H9 (cell line): ENCODE results near the gene KRT84. TPM values are rescaled to one million over a fixed set of nuclear protein-coding genes. Genes with fewer than 3 reads are reported as not detected.

Source experiments
- DNase-seq: peaks from one replicate; pipeline ENCODE4 v3.0.0-alpha.2; 2017
- H2AFZ ChIP-seq: one replicate; pipeline ENCODE4 v1.6.1; 2013; ENCODE audit warnings: mild to moderate bottlenecking, low read length, control low read depth, moderate library complexity
- H2AK5ac ChIP-seq: 2 replicates; pipeline ENCODE4 v1.6.1; 2013; ENCODE audit warnings: low read length, control low read depth, mixed read lengths; ENCODE audit not compliant: insufficient read length
- H2BK120ac ChIP-seq: one replicate; pipeline ENCODE4 v1.6.1; 2013; ENCODE audit warnings: low read depth, mild to moderate bottlenecking, low read length, control low read depth, inconsistent platforms; ENCODE audit not compliant: poor library complexity, severe bottlenecking
- H2BK12ac ChIP-seq: 2 replicates; pipeline ENCODE4 v1.6.1; 2013; ENCODE audit warnings: low read length, control low read depth, mixed read lengths, low read depth; ENCODE audit not compliant: insufficient read length
- H2BK15ac ChIP-seq: 2 replicates; pipeline ENCODE4 v1.6.1; 2013; ENCODE audit warnings: low read depth, low read length, control low read depth
- H2BK20ac ChIP-seq: one replicate; pipeline ENCODE4 v1.6.1; 2013; ENCODE audit warnings: low read depth, mild to moderate bottlenecking, low read length, control low read depth, inconsistent platforms; ENCODE audit not compliant: poor library complexity, severe bottlenecking
- H2BK5ac ChIP-seq: 2 replicates; pipeline ENCODE4 v1.6.1; 2013; ENCODE audit warnings: low read length, control low read depth, mixed read lengths; ENCODE audit not compliant: insufficient read length
- H3K14ac ChIP-seq: 2 replicates; pipeline ENCODE4 v1.6.1; 2013; ENCODE audit warnings: low read length, control low read depth; ENCODE audit not compliant: insufficient read depth
- H3K18ac ChIP-seq: 2 replicates; pipeline ENCODE4 v1.6.1; 2013; ENCODE audit warnings: low read depth, mild to moderate bottlenecking, mixed read lengths, low read length, control low read depth; ENCODE audit not compliant: insufficient read length
- H3K23ac ChIP-seq: 2 replicates; pipeline ENCODE4 v1.6.1; 2013; ENCODE audit warnings: low read length, control low read depth, mixed read lengths, low read depth; ENCODE audit not compliant: insufficient read length
- H3K23me2 ChIP-seq: 2 replicates; pipeline ENCODE4 v1.6.1; 2013; ENCODE audit warnings: low read depth, mild to moderate bottlenecking, mixed read lengths, low read length, control low read depth; ENCODE audit not compliant: insufficient read length, poor library complexity, severe bottlenecking
- H3K27ac ChIP-seq: 2 replicates; pipeline ENCODE4 v1.5.1; 2013; ENCODE audit warnings: low read length, control low read depth, mixed read lengths, low read depth; ENCODE audit not compliant: insufficient read length
- H3K27me3 ChIP-seq: 2 replicates; pipeline ENCODE4 v1.6.1; 2013; ENCODE audit warnings: low read length, control low read depth, inconsistent platforms; ENCODE audit not compliant: insufficient read depth
- H3K4ac ChIP-seq: 2 replicates; pipeline ENCODE4 v1.6.1; 2013; ENCODE audit warnings: low read depth, mild to moderate bottlenecking, control low read depth, inconsistent platforms, low read length, moderate library complexity
- H3K4me1 ChIP-seq: 2 replicates; pipeline ENCODE4 v1.6.1; 2013; ENCODE audit warnings: low read length, control low read depth, inconsistent platforms; ENCODE audit not compliant: insufficient read depth
- H3K4me2 ChIP-seq: 2 replicates; pipeline ENCODE4 v1.6.1; 2013; ENCODE audit warnings: low read length, control low read depth, mixed read lengths; ENCODE audit not compliant: insufficient read length, insufficient read depth
- H3K56ac ChIP-seq: 2 replicates; pipeline ENCODE4 v1.6.1; 2013; ENCODE audit warnings: low read depth, mild to moderate bottlenecking, mixed read lengths, low read length, control low read depth; ENCODE audit not compliant: insufficient read length
- H3K79me1 ChIP-seq: 2 replicates; pipeline ENCODE4 v1.6.1; 2013; ENCODE audit warnings: low read depth, mild to moderate bottlenecking, moderate library complexity, low read length, control low read depth, inconsistent platforms; ENCODE audit not compliant: insufficient read depth, poor library complexity, severe bottlenecking
- H3K79me2 ChIP-seq: 2 replicates; pipeline ENCODE4 v1.6.1; 2013; ENCODE audit warnings: low read length, control low read depth, inconsistent platforms; ENCODE audit not compliant: insufficient read depth
- H3K9ac ChIP-seq: 2 replicates; pipeline ENCODE4 v1.6.1; 2013; ENCODE audit warnings: low read length, control low read depth, mixed read lengths; ENCODE audit not compliant: insufficient read length; ENCODE audit errors: extremely low read depth
- H3K9me3 ChIP-seq: one replicate; pipeline ENCODE4 v1.6.1; 2013; ENCODE audit warnings: low read depth, low read length, inconsistent platforms; ENCODE audit not compliant: control insufficient read depth
- H3T11ph ChIP-seq: one replicate; pipeline ENCODE4 v1.6.1; 2013; ENCODE audit warnings: mild to moderate bottlenecking, low read length, control low read depth, inconsistent platforms
- H4K20me1 ChIP-seq: one replicate; pipeline ENCODE4 v1.6.1; 2013; ENCODE audit not compliant: control insufficient read depth, insufficient read length, insufficient read depth
- H4K5ac ChIP-seq: 2 replicates; pipeline ENCODE4 v1.6.1; 2013; ENCODE audit warnings: low read depth, mild to moderate bottlenecking, mixed read lengths, low read length, control low read depth; ENCODE audit not compliant: insufficient read length
- H4K8ac ChIP-seq: replicated peaks from 2 replicates; pipeline ENCODE4 v1.6.1; 2013; ENCODE audit warnings: low read length, control low read depth, mixed read lengths, low read depth; ENCODE audit not compliant: insufficient read length
- H4K91ac ChIP-seq: 2 replicates; pipeline ENCODE4 v1.6.1; 2013; ENCODE audit warnings: low read depth, mild to moderate bottlenecking, moderate library complexity, mixed read lengths, low read length, control low read depth; ENCODE audit not compliant: insufficient read length
- H3K27ac Mint-ChIP-seq, 3 experiments: 2 replicates in 2 of 3; 3 replicates in 1 of 3; pipeline ENCODE4 v1.8.0; 2020 to 2021; ENCODE audit warnings: mixed read lengths in 3 of 3, mild to moderate bottlenecking in 1 of 3, moderate library complexity in 1 of 3
- H3K27me3 Mint-ChIP-seq: 2 replicates; pipeline ENCODE4 v1.8.0; 2021; ENCODE audit warnings: low read depth, mild to moderate bottlenecking, moderate library complexity, mixed read lengths
- H3K36me3 Mint-ChIP-seq, 3 experiments: 2 replicates in 2 of 3; 3 replicates in 1 of 3; pipeline ENCODE4 v1.8.0; 2020 to 2021; ENCODE audit warnings: low read depth in 3 of 3, mixed read lengths in 3 of 3; ENCODE audit not compliant: insufficient read depth in 1 of 3
- H3K4me1 Mint-ChIP-seq, 2 experiments: 2 replicates each; pipeline ENCODE4 v1.8.0; 2020; ENCODE audit warnings: mixed read lengths in 2 of 2
- H3K4me3 Mint-ChIP-seq, 2 experiments: 2 replicates in 1 of 2; 3 replicates in 1 of 2; pipeline ENCODE4 v1.8.0; 2020 to 2021; ENCODE audit warnings: mild to moderate bottlenecking in 2 of 2, mixed read lengths in 2 of 2, moderate library complexity in 1 of 2
- H3K9me3 Mint-ChIP-seq, 2 experiments: 2 replicates in 1 of 2; 3 replicates in 1 of 2; pipeline ENCODE4 v1.8.0; 2020; ENCODE audit warnings: mild to moderate bottlenecking in 2 of 2, mixed read lengths in 2 of 2, moderate library complexity in 1 of 2
- CTCF ChIP-seq: fragments of 200-600 bp; sonication (generic); conservative IDR thresholded peaks from 3 replicates; pipeline ENCODE4 v1.8.0; 2021; ENCODE audit warnings: antibody characterized with exemption, mild to moderate bottlenecking
- WGBS: extraction: QIAGEN DNeasy Blood & Tissue Kit; methylation state at CpG from one replicate; pipeline ENCODE4 v1.1.7; 2013; ENCODE audit warnings: missing lambda C conversion rate, low lambda C conversion rate, mixed read lengths; ENCODE audit not compliant: insufficient read length; ENCODE audit errors: extremely low coverage; 5-methylcytosine and 5-hydroxymethylcytosine counted together
- total RNA-seq: library from RNA; stranded (reverse); gene quantifications from 2 replicates; pipeline ENCODE4 v1.2.1, GENCODE V29; 2021

Gene KRT84
- total RNA-seq, 1 experiment from 2014 or later: not detected

GRCh38 chr12:52353766-52354165 is 31.7 kb downstream of the KRT84 start:
- no peak overlapping the region for H2BK15ac ChIP-seq
- no peaks in the 10 kb centered on the region for H4K20me1 ChIP-seq
- H3K79me2 ChIP-seq: no peaks in the 10 kb centered on the region
- H3K23ac ChIP-seq: no peak overlapping the region
- H2BK20ac ChIP-seq: no peak overlapping the region
- no peak for DNase-seq
- peaks cover 8% of the 10 kb centered on the region; the same call in 1 of the 2 replicates for H3K27me3 Mint-ChIP-seq
- H3K4me3 Mint-ChIP-seq: no peak overlapping the region
- no peak overlapping the region for H3K4me2 ChIP-seq
- H3T11ph ChIP-seq: no peak overlapping the region
- H3K9ac ChIP-seq: no peak overlapping the region
- H3K36me3 Mint-ChIP-seq: no peaks in the 10 kb centered on the region
- no peak overlapping the region for H3K27ac Mint-ChIP-seq
- WGBS: no CpG with 5 or more reads among the region's 3 CpGs
- no peaks in the 10 kb centered on the region for H3K23me2 ChIP-seq
- no peaks in the 10 kb centered on the region for H3K9me3 ChIP-seq
- H2AFZ ChIP-seq: no peak overlapping the region
- TF ChIP-seq CTCF: no peak
- H3K18ac ChIP-seq: no peak overlapping the region
- no peak overlapping the region for H3K27ac ChIP-seq
- H3K14ac ChIP-seq: no peak overlapping the region
- H3K4me1 ChIP-seq: no peaks in the 10 kb centered on the region
- no peak overlapping the region for H4K91ac ChIP-seq
- H3K4ac ChIP-seq: no peak overlapping the region
- H2AK5ac ChIP-seq: no peak overlapping the region
- no peak overlapping the region for H4K8ac ChIP-seq
- no peak overlapping the region for H2BK120ac ChIP-seq
- H3K4me1 Mint-ChIP-seq: peaks cover 13 to 18% of the 10 kb centered on the region in 2 experiments
- no peak overlapping the region for H4K5ac ChIP-seq
- no peaks in the 10 kb centered on the region for H3K27me3 ChIP-seq
- no peak overlapping the region for H3K56ac ChIP-seq
- H2BK12ac ChIP-seq: no peak overlapping the region
- H2BK5ac ChIP-seq: no peak overlapping the region
- H3K9me3 Mint-ChIP-seq: no peaks in the 10 kb centered on the region
- H3K79me1 ChIP-seq: no peaks in the 10 kb centered on the region
